ENCODE results near the gene ACTA2.
A peak's percentile ranks its signal among the peaks of the same experiment; 100 is the strongest.

Gene ACTA2

DNA sequence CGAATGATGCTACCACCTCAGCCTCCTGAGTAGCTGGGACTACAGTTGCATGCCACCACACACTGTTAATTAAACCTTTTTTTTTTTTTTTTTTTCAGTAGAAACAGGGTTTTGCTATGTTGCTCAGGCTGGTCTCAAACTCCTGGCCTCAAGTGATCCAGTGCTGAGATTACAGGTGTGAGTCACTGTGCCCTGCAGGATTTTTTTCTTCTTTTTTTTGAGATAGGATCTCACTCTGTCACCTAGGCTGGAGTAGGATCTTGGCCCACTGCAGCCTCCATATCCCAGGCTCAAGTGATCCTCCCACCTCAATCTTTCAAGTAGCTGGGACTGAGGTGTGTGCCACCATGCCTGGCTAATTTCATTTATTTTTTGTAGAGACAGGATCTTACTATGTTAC lies 6.4 kb downstream of the ACTA2 start:
- no peaks in the 10 kb centered on the region for H3K4me1 ChIP-seq (ENCODE audit: low read length)
- no peak for TF ChIP-seq EZH2 (optimal IDR thresholded peaks at IDR 0.05; ENCODE audit: low read depth, low read length)
- TF ChIP-seq CTCF (IDR thresholded peaks at IDR 0.05; ENCODE audit: low read length) = no peak
- no peak for TF ChIP-seq EZH2phosphoT487 (IDR thresholded peaks at IDR 0.05; ENCODE audit: low read length)
- no peak overlapping the region for H3K4me2 ChIP-seq (ENCODE audit: low read depth, low read length)
- H3K9me3 ChIP-seq (replicated peaks; ENCODE audit: insufficient read depth, low read length) = no peaks in the 10 kb centered on the region
- H3K4me3 ChIP-seq (ENCODE audit: low read length) = no peak overlapping the region
- no peaks in the 10 kb centered on the region for H3K9me2 ChIP-seq (replicated peaks; ENCODE audit: insufficient read depth, low read length)
- no peak overlapping the region for H3K27ac ChIP-seq (ENCODE audit: low read length)
- no peak for DNase-seq
- no peaks in the 10 kb centered on the region for H3K36me3 ChIP-seq (replicated peaks; ENCODE audit: insufficient read depth, low read length)
- H2AFZ ChIP-seq (ENCODE audit: low read length) = no peak overlapping the region
- peaks cover 10% of the 10 kb centered on the region; the same call in 1 of the 2 replicates for H4K20me1 ChIP-seq (ENCODE audit: insufficient read depth, low read length)
- H3F3A ChIP-seq (ENCODE audit: insufficient read depth, low read length) = 0 out of 2 replicates have a peak, but pooled peaks cover 3% of the 10 kb centered on the region
- no peak overlapping the region for H3K9ac ChIP-seq (ENCODE audit: low read length)
- no peaks in the 10 kb centered on the region for H3K79me2 ChIP-seq (ENCODE audit: low read length)
- peaks cover 96% of the 10 kb centered on the region for H3K27me3 ChIP-seq (replicated peaks; ENCODE audit: insufficient read depth, low read length)

DNA sequence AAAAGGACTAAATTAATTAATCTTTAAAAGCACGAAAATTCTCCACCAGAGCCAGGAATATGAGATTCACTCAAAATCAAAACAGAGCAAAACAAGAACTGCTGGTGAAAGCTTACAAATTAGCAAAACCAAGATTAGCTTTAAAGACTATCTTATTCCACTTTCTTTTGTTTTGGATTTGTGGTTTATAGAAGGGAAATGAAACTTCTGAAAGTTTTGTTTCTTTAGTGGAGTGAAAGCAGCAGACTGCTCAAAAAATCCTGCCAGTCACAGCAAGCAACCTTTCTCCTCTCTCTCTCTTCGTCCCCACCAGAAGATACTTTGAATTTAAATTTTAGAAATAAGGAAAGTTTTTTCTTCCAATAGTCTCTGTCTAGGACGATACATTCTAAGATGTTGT lies 7.8 kb downstream of the ACTA2 start:
- Histone ChIP-seq H3F3A (ENCODE audit: insufficient read depth, low read length) (0 out of 2 replicates have a peak, but pooled peaks cover 3% of the 10 kb centered on the region), H3K79me2 (ENCODE audit: low read length) (no peaks in the 10 kb centered on the region), H3K27me3 (replicated peaks; ENCODE audit: insufficient read depth, low read length) (peaks cover 96% of the 10 kb centered on the region), H2AFZ (ENCODE audit: low read length) (no peak overlapping the region), H3K4me1 (ENCODE audit: low read length) (no peaks in the 10 kb centered on the region), H3K4me3 (ENCODE audit: low read length) (no peak overlapping the region), H3K36me3 (replicated peaks; ENCODE audit: insufficient read depth, low read length) (no peaks in the 10 kb centered on the region), H3K9me2 (replicated peaks; ENCODE audit: insufficient read depth, low read length) (no peaks in the 10 kb centered on the region), H3K4me2 (ENCODE audit: low read depth, low read length) (no peak overlapping the region), H4K20me1 (ENCODE audit: insufficient read depth, low read length) (peaks cover 10% of the 10 kb centered on the region; the same call in 1 of the 2 replicates), H3K9ac (ENCODE audit: low read length) (no peak overlapping the region), H3K27ac (ENCODE audit: low read length) (no peak overlapping the region), H3K9me3 (replicated peaks; ENCODE audit: insufficient read depth, low read length) (no peaks in the 10 kb centered on the region)
- DNase-seq = peak; percentile 28
- TF ChIP-seq EZH2phosphoT487 (IDR thresholded peaks at IDR 0.05; ENCODE audit: low read length) (peak; percentile 88; the same call in 1 of the 2 replicates), CTCF (IDR thresholded peaks at IDR 0.05; ENCODE audit: low read length) (no peak)

DNA sequence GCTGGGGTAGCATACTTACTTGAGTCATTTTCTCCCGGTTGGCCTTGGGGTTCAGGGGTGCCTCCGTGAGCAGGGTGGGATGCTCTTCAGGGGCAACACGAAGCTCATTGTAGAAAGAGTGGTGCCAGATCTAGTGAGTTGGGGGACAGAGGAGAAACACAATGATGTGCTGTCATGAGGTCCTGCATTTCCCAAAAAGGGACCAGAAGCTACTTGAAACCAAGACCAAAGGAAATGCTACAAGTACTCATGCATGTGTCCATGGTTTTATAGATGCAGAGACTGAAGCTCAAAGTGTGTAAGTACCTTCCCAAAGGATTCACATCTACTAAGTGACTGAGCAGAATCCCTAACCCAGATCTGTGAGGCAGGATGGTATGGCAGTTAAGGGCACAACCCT lies 8.8 kb downstream of the ACTA2 start:
- Histone ChIP-seq H3K9ac (ENCODE audit: low read length) (no peak overlapping the region), H4K20me1 (ENCODE audit: insufficient read depth, low read length) (peaks cover 10% of the 10 kb centered on the region; the same call in 1 of the 2 replicates), H3F3A (ENCODE audit: insufficient read depth, low read length) (0 out of 2 replicates have a peak, but pooled peaks cover 3% of the 10 kb centered on the region), H3K9me3 (replicated peaks; ENCODE audit: insufficient read depth, low read length) (no peaks in the 10 kb centered on the region), H3K4me2 (ENCODE audit: low read depth, low read length) (no peak overlapping the region), H3K9me2 (replicated peaks; ENCODE audit: insufficient read depth, low read length) (no peaks in the 10 kb centered on the region), H3K27me3 (replicated peaks; ENCODE audit: insufficient read depth, low read length) (peaks cover 92% of the 10 kb centered on the region), H3K79me2 (ENCODE audit: low read length) (no peaks in the 10 kb centered on the region), H3K27ac (ENCODE audit: low read length) (no peak overlapping the region), H2AFZ (ENCODE audit: low read length) (no peak overlapping the region), H3K4me1 (ENCODE audit: low read length) (no peaks in the 10 kb centered on the region), H3K36me3 (replicated peaks; ENCODE audit: insufficient read depth, low read length) (no peaks in the 10 kb centered on the region), H3K4me3 (ENCODE audit: low read length) (no peak overlapping the region)
- DNase-seq = no peak
- no peak for TF ChIP-seq EZH2 (optimal IDR thresholded peaks at IDR 0.05; ENCODE audit: low read depth, low read length)

- Histone ChIP-seq H3K79me2 (ENCODE audit: low read length) (no peaks in the 10 kb centered on the region), H3K9ac (ENCODE audit: low read length) (no peak overlapping the region), H3K27ac (ENCODE audit: low read length) (no peak overlapping the region), H3K9me3 (replicated peaks; ENCODE audit: insufficient read depth, low read length) (no peaks in the 10 kb centered on the region), H3K4me2 (ENCODE audit: low read depth, low read length) (no peak overlapping the region), H3K4me3 (ENCODE audit: low read length) (no peak overlapping the region), H4K20me1 (ENCODE audit: insufficient read depth, low read length) (peaks cover 10% of the 10 kb centered on the region; the same call in 1 of the 2 replicates), H3K9me2 (replicated peaks; ENCODE audit: insufficient read depth, low read length) (no peaks in the 10 kb centered on the region), H3K27me3 (replicated peaks; ENCODE audit: insufficient read depth, low read length) (peaks cover 68% of the 10 kb centered on the region), H3F3A (ENCODE audit: insufficient read depth, low read length) (0 out of 2 replicates have a peak, but pooled peaks cover 3% of the 10 kb centered on the region), H3K36me3 (replicated peaks; ENCODE audit: insufficient read depth, low read length) (no peaks in the 10 kb centered on the region), H3K4me1 (ENCODE audit: low read length) (no peaks in the 10 kb centered on the region), H2AFZ (ENCODE audit: low read length) (no peak overlapping the region)
- TF ChIP-seq EZH2 (optimal IDR thresholded peaks at IDR 0.05; ENCODE audit: low read depth, low read length) = no peak
- no peak for DNase-seq
Measured at GRCh38 chr10:88941026-88941425, 11.5 kb downstream of the ACTA2 start.

Measured in MM.1S (cell line).